Gastrocnemius medialis (tissue), 4 donors: ENCODE results near the gene ZNF511.

Source experiments
- POLR2A ChIP-seq, 2 donors: fragments of 450-650 bp; IDR thresholded peaks; one replicate each; pipeline ENCODE4 v1.6.1; 2017; ENCODE audit warnings: antibody characterized with exemption in 2 of 2, mild to moderate bottlenecking in 2 of 2, moderate library complexity in 2 of 2
- TF ChIP-seq, protein P1 (sequence below), 5 experiments: fragments of 450-650 bp in 3 of 5; fragments of 200-600 bp in 2 of 5; sonication (generic) in 2 of 5; IDR thresholded peaks in 4 of 5; conservative IDR thresholded peaks in 1 of 5; 1 replicate in 4 of 5; 2 replicates in 1 of 5; pipeline ENCODE4 v1.5.1; 2016 to 2019; ENCODE audit warnings: antibody characterized with exemption in 5 of 5, mild to moderate bottlenecking in 3 of 5, moderate library complexity in 3 of 5

DNA sequence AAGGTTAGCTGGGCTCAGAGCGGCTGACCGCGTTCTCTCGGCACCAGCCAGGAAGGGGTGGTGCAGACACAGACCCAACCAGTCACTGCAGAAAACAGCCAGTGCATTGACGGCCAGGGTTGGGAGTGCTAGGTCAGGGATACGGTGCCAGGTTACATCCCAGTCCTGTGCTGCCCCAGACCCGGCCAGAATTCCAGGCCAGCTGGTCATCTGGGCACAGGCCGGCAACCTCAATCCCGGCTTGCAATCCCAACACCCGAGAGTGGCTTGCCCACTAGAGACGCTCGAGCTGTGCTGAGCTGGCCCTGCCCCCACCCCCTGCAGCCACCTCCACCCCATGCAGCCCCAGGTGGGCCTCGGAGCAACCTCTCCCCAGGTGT is 42.2 kb downstream of the ZNF511 start:
- TF ChIP-seq, protein P1, sequence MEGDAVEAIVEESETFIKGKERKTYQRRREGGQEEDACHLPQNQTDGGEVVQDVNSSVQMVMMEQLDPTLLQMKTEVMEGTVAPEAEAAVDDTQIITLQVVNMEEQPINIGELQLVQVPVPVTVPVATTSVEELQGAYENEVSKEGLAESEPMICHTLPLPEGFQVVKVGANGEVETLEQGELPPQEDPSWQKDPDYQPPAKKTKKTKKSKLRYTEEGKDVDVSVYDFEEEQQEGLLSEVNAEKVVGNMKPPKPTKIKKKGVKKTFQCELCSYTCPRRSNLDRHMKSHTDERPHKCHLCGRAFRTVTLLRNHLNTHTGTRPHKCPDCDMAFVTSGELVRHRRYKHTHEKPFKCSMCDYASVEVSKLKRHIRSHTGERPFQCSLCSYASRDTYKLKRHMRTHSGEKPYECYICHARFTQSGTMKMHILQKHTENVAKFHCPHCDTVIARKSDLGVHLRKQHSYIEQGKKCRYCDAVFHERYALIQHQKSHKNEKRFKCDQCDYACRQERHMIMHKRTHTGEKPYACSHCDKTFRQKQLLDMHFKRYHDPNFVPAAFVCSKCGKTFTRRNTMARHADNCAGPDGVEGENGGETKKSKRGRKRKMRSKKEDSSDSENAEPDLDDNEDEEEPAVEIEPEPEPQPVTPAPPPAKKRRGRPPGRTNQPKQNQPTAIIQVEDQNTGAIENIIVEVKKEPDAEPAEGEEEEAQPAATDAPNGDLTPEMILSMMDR (IDR thresholded peaks at IDR 0.05 in 4 of 5, conservative IDR thresholded peaks at IDR 0.05 in 1 of 5), result no peak
- no peak for TF ChIP-seq POLR2A (IDR thresholded peaks at IDR 0.05)
